Neutrophil (primary cell): ENCODE measurements around the gene COG6.

Experiments
- H3K27ac ChIP-seq: fragments of 200-600 bp; sonication (generic); 2 replicates; pipeline ENCODE4 v1.5.1; 2016; ENCODE audit warnings: mild to moderate bottlenecking, moderate library complexity
- H3K27me3 ChIP-seq: fragments of 200-600 bp; sonication (generic); 2 replicates; pipeline ENCODE4 v1.6.0; 2016; ENCODE audit warnings: mild to moderate bottlenecking
- H3K36me3 ChIP-seq: fragments of 200-600 bp; sonication (generic); 2 replicates; pipeline ENCODE4 v1.5.1; 2017
- H3K4me1 ChIP-seq, 2 experiments: fragments of 200-600 bp in 1 of 2; sonication (generic) in 1 of 2; 1 replicate in 1 of 2; 2 replicates in 1 of 2; pipeline versions ENCODE4 v1.5.1 to v1.6.1; 2013 to 2016; ENCODE audit warnings: low read depth in 1 of 2, low read length in 1 of 2, mild to moderate bottlenecking in 1 of 2, moderate library complexity in 1 of 2; ENCODE audit not compliant: control insufficient read depth in 1 of 2, insufficient read depth in 1 of 2
- H3K4me3 ChIP-seq, 2 experiments: fragments of 200-600 bp in 1 of 2; sonication (generic) in 1 of 2; 1 replicate in 1 of 2; 2 replicates in 1 of 2; pipeline ENCODE4 v1.5.1; 2013 to 2016; ENCODE audit warnings: low read depth in 1 of 2, low read length in 1 of 2, mild to moderate bottlenecking in 1 of 2, moderate library complexity in 1 of 2
- H3K9me3 ChIP-seq: fragments of 200-600 bp; sonication (generic); 2 replicates; pipeline ENCODE4 v1.5.1; 2016
- TF ChIP-seq, protein P1 (sequence below): fragments of 200-600 bp; sonication (generic); IDR thresholded peaks from 2 replicates; pipeline ENCODE4 v1.5.1; 2016; ENCODE audit warnings: antibody characterized with exemption

The COG6 gene

DNA sequence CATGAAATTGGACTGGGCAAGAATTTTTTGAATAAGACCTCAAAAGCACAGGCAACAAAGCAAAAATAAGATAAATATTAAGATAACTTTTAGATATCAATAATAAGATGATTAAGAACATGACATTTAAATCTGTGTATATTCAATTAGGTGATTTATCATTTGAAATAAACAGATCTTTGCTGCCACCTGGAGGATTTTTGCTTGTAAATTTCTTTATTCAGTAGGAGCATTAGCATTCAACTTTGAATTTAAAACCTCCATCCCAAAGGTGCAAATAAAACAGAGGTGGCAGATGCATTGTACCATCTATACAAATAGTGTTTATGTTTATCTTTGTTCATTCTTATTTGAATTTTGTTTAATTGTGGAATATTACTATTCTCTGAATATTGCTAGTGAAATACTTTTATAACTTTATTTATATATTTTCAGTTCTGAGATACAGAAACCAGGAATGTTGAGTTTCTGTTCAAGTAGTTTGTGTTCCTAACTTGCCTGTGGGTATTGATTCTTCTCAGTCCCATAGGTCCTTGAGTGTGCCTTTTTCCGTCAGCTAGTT, 20.9 kb downstream of the COG6 start:
- Histone ChIP-seq H3K27me3 (no peaks in the 10 kb centered on the region), H3K4me3 (no peak overlapping the region), H3K9me3 (no peaks in the 10 kb centered on the region), H3K4me1 (no peaks in the 10 kb centered on the region), H3K27ac (no peak overlapping the region), H3K36me3 (peaks cover 19% of the 10 kb centered on the region)
- TF ChIP-seq, protein P1, sequence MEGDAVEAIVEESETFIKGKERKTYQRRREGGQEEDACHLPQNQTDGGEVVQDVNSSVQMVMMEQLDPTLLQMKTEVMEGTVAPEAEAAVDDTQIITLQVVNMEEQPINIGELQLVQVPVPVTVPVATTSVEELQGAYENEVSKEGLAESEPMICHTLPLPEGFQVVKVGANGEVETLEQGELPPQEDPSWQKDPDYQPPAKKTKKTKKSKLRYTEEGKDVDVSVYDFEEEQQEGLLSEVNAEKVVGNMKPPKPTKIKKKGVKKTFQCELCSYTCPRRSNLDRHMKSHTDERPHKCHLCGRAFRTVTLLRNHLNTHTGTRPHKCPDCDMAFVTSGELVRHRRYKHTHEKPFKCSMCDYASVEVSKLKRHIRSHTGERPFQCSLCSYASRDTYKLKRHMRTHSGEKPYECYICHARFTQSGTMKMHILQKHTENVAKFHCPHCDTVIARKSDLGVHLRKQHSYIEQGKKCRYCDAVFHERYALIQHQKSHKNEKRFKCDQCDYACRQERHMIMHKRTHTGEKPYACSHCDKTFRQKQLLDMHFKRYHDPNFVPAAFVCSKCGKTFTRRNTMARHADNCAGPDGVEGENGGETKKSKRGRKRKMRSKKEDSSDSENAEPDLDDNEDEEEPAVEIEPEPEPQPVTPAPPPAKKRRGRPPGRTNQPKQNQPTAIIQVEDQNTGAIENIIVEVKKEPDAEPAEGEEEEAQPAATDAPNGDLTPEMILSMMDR, result no peak

DNA sequence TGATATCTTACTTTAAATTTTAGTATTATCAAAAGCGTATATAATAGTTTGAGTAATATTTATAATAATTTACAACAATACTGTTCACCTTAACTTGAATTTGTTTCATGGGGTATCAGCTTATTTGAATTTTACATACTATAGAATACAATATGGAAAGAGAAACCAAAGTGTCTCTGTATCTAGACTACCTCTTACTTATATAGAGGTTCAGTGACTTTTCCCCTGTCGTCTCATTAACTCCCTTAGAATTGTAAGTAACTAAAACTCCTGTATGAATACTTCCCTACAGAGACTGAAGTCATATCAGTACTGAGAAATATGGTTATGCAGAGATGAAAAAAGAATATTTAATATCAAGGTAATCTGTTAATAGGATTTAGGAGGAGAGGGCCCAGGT, 26.8 kb downstream of the COG6 start:
- Histone ChIP-seq H3K27ac (no peak overlapping the region), H3K36me3 (peaks cover 29% of the 10 kb centered on the region), H3K4me1 (no peaks in the 10 kb centered on the region), H3K27me3 (no peaks in the 10 kb centered on the region), H3K4me3 (no peak overlapping the region), H3K9me3 (no peaks in the 10 kb centered on the region)
- TF ChIP-seq, protein P1, result no peak

DNA sequence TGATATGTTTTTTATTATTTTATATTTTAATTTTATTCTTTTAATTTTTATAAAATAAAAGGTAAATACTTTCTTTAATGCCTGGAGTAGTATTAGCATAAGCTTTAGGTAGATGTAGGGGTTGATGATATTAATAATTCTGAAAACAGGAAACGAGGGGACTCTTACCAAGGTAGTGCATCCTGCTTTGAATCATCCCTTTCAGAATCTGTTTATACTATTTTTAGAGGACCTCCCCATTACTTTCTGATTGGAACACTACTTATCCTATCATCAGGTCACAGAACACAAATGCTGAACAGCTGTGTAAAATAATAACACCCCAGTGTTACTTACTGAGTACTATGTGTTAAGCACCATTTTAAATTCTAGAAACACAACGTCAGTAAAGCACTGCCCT, 27.3 kb downstream of the COG6 start:
- TF ChIP-seq, protein P1, result no peak
- Histone ChIP-seq H3K4me3 (no peak overlapping the region), H3K4me1 (no peaks in the 10 kb centered on the region), H3K36me3 (peaks cover 34% of the 10 kb centered on the region), H3K9me3 (no peaks in the 10 kb centered on the region), H3K27me3 (no peaks in the 10 kb centered on the region), H3K27ac (no peak overlapping the region)

DNA sequence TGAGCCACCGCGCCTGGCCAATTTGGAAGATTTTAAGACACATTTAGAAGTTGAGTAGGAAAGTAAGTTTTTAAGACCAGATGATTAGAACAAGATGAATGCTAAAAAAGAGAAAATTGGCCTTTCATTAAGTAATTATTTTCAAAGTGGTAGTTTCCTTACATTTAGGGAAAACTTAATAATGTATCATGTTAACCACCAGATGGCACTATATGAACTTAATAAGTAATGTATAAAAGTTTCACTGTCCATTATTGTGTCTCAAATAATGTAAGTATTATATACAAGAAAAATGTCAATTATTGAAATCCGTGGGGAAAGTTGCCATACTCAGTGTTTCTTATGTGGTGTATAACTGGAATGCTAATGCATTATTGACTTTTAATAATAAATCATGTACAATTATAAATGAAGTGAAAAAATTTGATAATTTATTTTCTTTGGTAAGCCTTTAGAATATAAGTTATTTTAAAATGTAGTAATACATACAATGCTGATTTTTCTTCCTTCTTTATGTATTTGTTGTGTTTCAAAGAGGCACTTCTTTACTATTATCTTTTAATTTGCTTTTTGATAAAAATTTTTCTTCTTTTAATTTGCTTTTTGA, 29.2 kb downstream of the COG6 start:
- no peak overlapping the region for H3K27ac ChIP-seq
- TF ChIP-seq, protein P1, result no peak
- no peak overlapping the region for H3K4me3 ChIP-seq

DNA sequence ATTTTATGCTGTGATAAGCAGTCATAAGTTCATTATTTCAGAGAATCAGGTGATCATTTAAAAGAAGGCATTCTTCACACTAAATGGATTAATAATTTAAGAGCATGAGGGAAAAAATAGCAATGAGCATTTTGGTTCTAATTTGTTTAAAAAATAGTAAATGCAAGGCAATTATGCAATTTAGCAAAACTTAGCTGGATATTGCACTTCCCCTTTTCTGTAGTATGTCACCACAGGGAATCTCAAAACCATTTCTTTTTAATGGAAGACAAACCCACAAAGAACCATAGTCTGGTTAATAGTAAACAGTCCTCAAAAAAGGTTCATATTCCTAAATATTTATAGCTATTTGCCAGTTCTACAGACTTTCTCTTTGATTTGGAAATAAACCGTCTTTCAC, 30.2 kb downstream of the COG6 start:
- Histone ChIP-seq H3K27me3 (no peaks in the 10 kb centered on the region), H3K9me3 (no peaks in the 10 kb centered on the region), H3K27ac (no peak overlapping the region), H3K4me1 (no peaks in the 10 kb centered on the region), H3K36me3 (peaks cover 29% of the 10 kb centered on the region), H3K4me3 (no peak overlapping the region)
- TF ChIP-seq, protein P1, result no peak

More for the DNA sequence above, 29.2 kb downstream of the COG6 start:
- H3K9me3 ChIP-seq, result no peaks in the 10 kb centered on the region
- no peaks in the 10 kb centered on the region for H3K4me1 ChIP-seq
- no peaks in the 10 kb centered on the region for H3K27me3 ChIP-seq
- H3K36me3 ChIP-seq, result peaks cover 33% of the 10 kb centered on the region
